ENCODE data around the gene BMF. TPM values are rescaled to one million over a fixed set of nuclear protein-coding genes. Genes with fewer than 3 reads are reported as not detected.
"Not testable (repeated sequence)": the region's sequence is repeated elsewhere in the genome, so short reads cannot be mapped to it uniquely, and the experiment has no call there.

The BMF gene
- total RNA-seq, 1 experiment from 2014 or later: not detected

DNA sequence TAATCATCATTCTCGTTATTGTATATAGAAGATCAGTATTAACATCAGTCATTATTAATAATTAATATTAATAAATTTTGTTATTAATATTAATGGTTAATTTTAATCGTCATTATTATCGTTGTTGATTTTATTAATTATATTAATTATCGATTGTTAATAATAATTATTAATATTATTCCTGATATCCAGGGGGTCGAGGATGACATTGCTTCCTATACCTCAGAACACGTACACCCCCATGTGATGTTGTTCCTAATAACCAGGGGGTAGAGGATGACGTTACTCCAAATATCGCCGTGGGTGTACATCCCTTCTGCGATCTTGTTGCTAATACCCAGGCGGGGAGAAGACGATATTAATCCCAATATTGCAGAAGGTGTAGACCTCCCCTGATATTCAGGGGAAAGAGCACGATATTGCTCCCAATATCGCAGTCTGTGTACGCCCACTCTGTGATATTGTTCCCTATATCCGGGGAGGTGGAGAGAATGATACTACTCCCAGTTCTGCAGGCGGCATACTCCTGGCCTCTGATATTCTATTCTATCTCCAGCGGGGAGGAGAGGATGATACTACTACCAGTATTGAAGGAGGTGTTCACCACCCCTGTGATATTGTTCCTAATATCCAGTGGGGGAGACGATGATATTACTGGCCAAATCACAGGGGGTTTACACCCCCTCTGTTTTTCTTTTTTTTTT is 22.3 kb upstream of the BMF start:
- peaks cover 26% of the 10 kb centered on the region for H3K27me3 Mint-ChIP-seq (ENCODE audit: insufficient read depth, unreplicated experiment)
- no peaks in the 10 kb centered on the region for H3K9me3 Mint-ChIP-seq (ENCODE audit: unreplicated experiment)
- DNase-seq (ENCODE audit: unreplicated experiment): no peak
- no peak for TF ChIP-seq CTCF (IDR thresholded peaks at IDR 0.05; ENCODE audit: unreplicated experiment)
- H3K4me1 Mint-ChIP-seq (ENCODE audit: insufficient read depth, unreplicated experiment): peaks cover 5% of the 10 kb centered on the region
- ChIA-PET CTCF (no interaction called here), POLR2A (no interaction called here)
- H3K27ac Mint-ChIP-seq (ENCODE audit: low read depth, unreplicated experiment): no peak overlapping the region
- H3K4me3 Mint-ChIP-seq (ENCODE audit: unreplicated experiment): no peak overlapping the region
- intact Hi-C loops (cut with micrococcal nuclease): no loop called here
- H3K36me3 Mint-ChIP-seq (ENCODE audit: insufficient read depth, unreplicated experiment): no peaks in the 10 kb centered on the region
- no TSS peak for BruUV-seq (replicated peaks)

GRCh38 chr15:40130118-40130517 is 21.4 kb upstream of the BMF start:
- intact Hi-C loops (cut with micrococcal nuclease): no loop called here
- no peak for DNase-seq (ENCODE audit: unreplicated experiment)
- H3K36me3 Mint-ChIP-seq (ENCODE audit: insufficient read depth, unreplicated experiment): no peaks in the 10 kb centered on the region
- H3K27me3 Mint-ChIP-seq (ENCODE audit: insufficient read depth, unreplicated experiment): peaks cover 26% of the 10 kb centered on the region
- CTCF ChIA-PET: no interaction called here
- BruUV-seq (replicated peaks): no TSS peak
- H3K4me1 Mint-ChIP-seq (ENCODE audit: insufficient read depth, unreplicated experiment): no peaks in the 10 kb centered on the region
- POLR2A ChIA-PET: no interaction called here
- no peak overlapping the region for H3K4me3 Mint-ChIP-seq (ENCODE audit: unreplicated experiment)
- no peak overlapping the region for H3K27ac Mint-ChIP-seq (ENCODE audit: low read depth, unreplicated experiment)
- H3K9me3 Mint-ChIP-seq (ENCODE audit: unreplicated experiment): no peaks in the 10 kb centered on the region
- no peak for TF ChIP-seq CTCF (IDR thresholded peaks at IDR 0.05; ENCODE audit: unreplicated experiment)

DNA sequence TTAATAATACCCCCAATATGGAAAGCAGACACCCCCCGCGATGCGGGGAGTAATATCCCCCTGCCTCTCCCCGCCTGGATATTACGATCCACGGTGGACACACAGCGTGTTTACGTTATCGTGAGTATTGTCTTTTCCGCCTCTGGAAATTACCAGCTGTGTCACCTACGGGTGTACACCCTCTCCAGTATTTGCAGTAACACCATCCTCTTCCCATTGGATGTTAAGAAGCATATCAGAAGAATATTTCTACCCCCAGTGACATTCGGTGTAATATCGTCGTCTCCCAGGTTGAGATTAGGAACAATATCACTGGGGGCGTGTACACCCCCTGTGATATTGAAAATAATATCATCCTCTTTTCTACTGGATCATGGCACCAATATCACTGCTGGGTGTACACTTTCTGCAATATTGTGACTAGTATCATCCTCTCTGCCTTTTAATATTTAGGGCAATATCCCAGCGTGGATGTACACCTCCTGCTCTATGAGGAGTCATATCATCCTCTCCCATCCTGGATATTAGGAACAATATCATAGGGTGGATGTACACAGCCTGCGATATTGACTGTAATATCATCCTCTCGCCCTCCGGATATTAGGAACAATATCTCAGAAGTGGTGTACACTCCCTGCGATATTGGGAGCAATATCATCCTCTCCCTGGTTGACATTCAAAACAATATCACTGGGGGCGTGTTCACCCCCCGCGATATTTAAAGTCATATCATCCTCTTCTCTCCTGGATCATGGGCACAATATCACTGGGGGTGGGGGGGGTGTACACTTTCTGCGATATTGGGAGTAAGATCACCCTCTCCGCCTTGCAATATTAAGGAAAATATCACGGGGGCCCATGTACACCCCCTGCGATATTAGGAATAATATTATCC is 20.3 kb upstream of the BMF start:
- no peaks in the 10 kb centered on the region for H3K4me1 Mint-ChIP-seq (ENCODE audit: insufficient read depth, unreplicated experiment)
- no peak overlapping the region for H3K27ac Mint-ChIP-seq (ENCODE audit: low read depth, unreplicated experiment)
- no peak for DNase-seq (ENCODE audit: unreplicated experiment)
- no peak overlapping the region for H3K4me3 Mint-ChIP-seq (ENCODE audit: unreplicated experiment)
- ChIA-PET POLR2A (no interaction called here), CTCF (no interaction called here)
- peaks cover 26% of the 10 kb centered on the region for H3K27me3 Mint-ChIP-seq (ENCODE audit: insufficient read depth, unreplicated experiment)
- no peaks in the 10 kb centered on the region for H3K9me3 Mint-ChIP-seq (ENCODE audit: unreplicated experiment)
- intact Hi-C loops (cut with micrococcal nuclease): no loop called here
- no peaks in the 10 kb centered on the region for H3K36me3 Mint-ChIP-seq (ENCODE audit: insufficient read depth, unreplicated experiment)
- BruUV-seq (replicated peaks): no TSS peak
- TF ChIP-seq CTCF (IDR thresholded peaks at IDR 0.05; ENCODE audit: unreplicated experiment): no peak

- Mint-ChIP-seq H3K4me1 (ENCODE audit: insufficient read depth, unreplicated experiment) (no peaks in the 10 kb centered on the region), H3K27ac (ENCODE audit: low read depth, unreplicated experiment) (no peak overlapping the region), H3K36me3 (ENCODE audit: insufficient read depth, unreplicated experiment) (no peaks in the 10 kb centered on the region), H3K4me3 (ENCODE audit: unreplicated experiment) (no peak overlapping the region), H3K9me3 (ENCODE audit: unreplicated experiment) (no peaks in the 10 kb centered on the region), H3K27me3 (ENCODE audit: insufficient read depth, unreplicated experiment) (peaks cover 26% of the 10 kb centered on the region)
- ChIA-PET CTCF (no interaction called here), POLR2A (no interaction called here)
- TF ChIP-seq CTCF (IDR thresholded peaks at IDR 0.05; ENCODE audit: unreplicated experiment): no peak
- intact Hi-C loops (cut with micrococcal nuclease): no loop called here
- DNase-seq (ENCODE audit: unreplicated experiment): no peak
- BruUV-seq (replicated peaks): no TSS peak
Measured at GRCh38 chr15:40125950-40126349, 17.3 kb upstream of the BMF start.

GRCh38 chr15:40124807-40125285 is 16.2 kb upstream of the BMF start:
- Mint-ChIP-seq H3K27ac (ENCODE audit: low read depth, unreplicated experiment) (peak overlapping the region; percentile 28), H3K27me3 (ENCODE audit: insufficient read depth, unreplicated experiment) (peaks cover 26% of the 10 kb centered on the region)
- H3K36me3 Mint-ChIP-seq (ENCODE audit: insufficient read depth, unreplicated experiment); DNase-seq (ENCODE audit: unreplicated experiment); POLR2A ChIA-PET; H3K4me3 Mint-ChIP-seq (ENCODE audit: unreplicated experiment); H3K4me1 Mint-ChIP-seq (ENCODE audit: insufficient read depth, unreplicated experiment); BruUV-seq (replicated peaks); H3K9me3 Mint-ChIP-seq (ENCODE audit: unreplicated experiment); intact Hi-C loops (cut with micrococcal nuclease): not testable (repeated sequence)
- CTCF ChIA-PET: interaction anchor here (2.3 kb wide), 1 partner anchor 20 kb away, joined by 11 read pairs; no protein-coding TSS in a partner anchor

DNA sequence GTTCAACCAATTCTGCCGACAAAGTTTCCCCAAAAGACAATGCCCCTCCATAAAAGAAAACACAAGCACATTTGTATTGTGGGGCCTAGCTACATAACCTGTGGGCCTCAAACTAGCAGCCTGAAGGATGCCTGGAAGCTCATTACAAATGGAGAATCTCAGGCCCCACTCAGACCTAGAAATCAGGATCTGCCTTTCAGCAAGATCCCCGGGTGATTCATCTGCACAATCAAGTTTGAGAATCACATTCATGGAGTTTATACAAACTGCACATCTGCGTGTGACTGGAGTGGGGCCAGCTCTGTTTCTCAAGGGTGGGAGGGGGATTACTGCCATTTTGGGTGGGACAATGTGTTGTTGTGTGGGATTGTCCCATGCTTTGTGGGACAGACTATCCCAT is 15.7 kb upstream of the BMF start:
- ChIA-PET CTCF (interaction anchor here (0.8 to 2.3 kb wide), 2 partner anchors 20 to 59 kb away, joined by 3 to 11 read pairs; no protein-coding TSS in a partner anchor), POLR2A (interaction anchor here (0.6 kb wide), 1 partner anchor 284 kb away, joined by 3 read pairs; no protein-coding TSS in a partner anchor)
- BruUV-seq (replicated peaks); intact Hi-C loops (cut with micrococcal nuclease); DNase-seq (ENCODE audit: unreplicated experiment); H3K9me3 Mint-ChIP-seq (ENCODE audit: unreplicated experiment); H3K4me1 Mint-ChIP-seq (ENCODE audit: insufficient read depth, unreplicated experiment); H3K4me3 Mint-ChIP-seq (ENCODE audit: unreplicated experiment); H3K36me3 Mint-ChIP-seq (ENCODE audit: insufficient read depth, unreplicated experiment): not testable (repeated sequence)
- peaks cover 22% of the 10 kb centered on the region for H3K27me3 Mint-ChIP-seq (ENCODE audit: insufficient read depth, unreplicated experiment)
- peak overlapping the region; percentile 28 for H3K27ac Mint-ChIP-seq (ENCODE audit: low read depth, unreplicated experiment)
